ENCODE results near the gene CKMT2. TPM values are rescaled to one million over a fixed set of nuclear protein-coding genes. Genes with fewer than 3 reads are reported as not detected.

Gene CKMT2
- total RNA-seq, 1 experiment from 2014 or later: not detected

DNA sequence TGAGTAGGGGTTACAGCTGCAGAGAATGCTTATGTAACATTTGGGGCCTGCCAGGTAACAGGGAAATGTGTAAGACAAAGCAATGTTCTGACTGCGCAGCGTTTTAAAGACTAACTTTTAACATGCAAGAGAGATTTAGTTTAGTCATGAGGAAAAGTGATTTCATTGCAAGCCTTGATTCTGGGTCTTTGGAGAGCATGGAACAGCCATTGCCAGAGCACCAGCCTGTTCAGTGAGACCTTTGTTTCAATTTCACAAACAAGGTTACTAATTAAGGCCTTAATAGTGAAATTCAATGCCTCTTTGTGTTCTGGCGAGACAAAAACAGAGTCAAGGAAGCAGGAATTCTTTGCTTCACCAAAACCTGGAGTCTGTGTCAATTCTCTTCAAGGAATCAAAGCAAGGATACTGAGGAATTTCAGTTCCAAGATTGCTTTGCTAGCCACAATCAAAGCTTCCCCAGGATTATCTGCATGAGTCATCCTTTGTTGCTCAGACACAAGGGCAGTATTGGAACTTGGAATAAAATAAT is 14.4 kb downstream of the CKMT2 start:
- Histone ChIP-seq H3K36me3 (ENCODE audit: control insufficient read depth, insufficient read depth, low read length) (no peaks in the 10 kb centered on the region), H3K9me3 (ENCODE audit: control insufficient read depth, insufficient read depth, low read depth, low read length) (no peaks in the 10 kb centered on the region), H3K4me1 (ENCODE audit: control insufficient read depth, insufficient read depth, low read length) (no peaks in the 10 kb centered on the region), H3K4me3 (ENCODE audit: low read depth in 2 of 2, low read length in 2 of 2) (no peak overlapping the region), H3K27me3 (ENCODE audit: control insufficient read depth, insufficient read depth, low read length) (no peaks in the 10 kb centered on the region), H3K27ac (ENCODE audit: low read length) (no peak overlapping the region)
- no TSS peak for BruUV-seq (replicated peaks)
- TF ChIP-seq SIN3A (IDR thresholded peaks at IDR 0.05; ENCODE audit: borderline replicate concordance, insufficient read depth, low read depth, low read length): no peak
- no peak for TF ChIP-seq TCF7L2 (IDR thresholded peaks at IDR 0.05; ENCODE audit: low read depth, low read length)
- TF ChIP-seq, protein P1, sequence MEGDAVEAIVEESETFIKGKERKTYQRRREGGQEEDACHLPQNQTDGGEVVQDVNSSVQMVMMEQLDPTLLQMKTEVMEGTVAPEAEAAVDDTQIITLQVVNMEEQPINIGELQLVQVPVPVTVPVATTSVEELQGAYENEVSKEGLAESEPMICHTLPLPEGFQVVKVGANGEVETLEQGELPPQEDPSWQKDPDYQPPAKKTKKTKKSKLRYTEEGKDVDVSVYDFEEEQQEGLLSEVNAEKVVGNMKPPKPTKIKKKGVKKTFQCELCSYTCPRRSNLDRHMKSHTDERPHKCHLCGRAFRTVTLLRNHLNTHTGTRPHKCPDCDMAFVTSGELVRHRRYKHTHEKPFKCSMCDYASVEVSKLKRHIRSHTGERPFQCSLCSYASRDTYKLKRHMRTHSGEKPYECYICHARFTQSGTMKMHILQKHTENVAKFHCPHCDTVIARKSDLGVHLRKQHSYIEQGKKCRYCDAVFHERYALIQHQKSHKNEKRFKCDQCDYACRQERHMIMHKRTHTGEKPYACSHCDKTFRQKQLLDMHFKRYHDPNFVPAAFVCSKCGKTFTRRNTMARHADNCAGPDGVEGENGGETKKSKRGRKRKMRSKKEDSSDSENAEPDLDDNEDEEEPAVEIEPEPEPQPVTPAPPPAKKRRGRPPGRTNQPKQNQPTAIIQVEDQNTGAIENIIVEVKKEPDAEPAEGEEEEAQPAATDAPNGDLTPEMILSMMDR (IDR thresholded peaks at IDR 0.05): no peak
- no peak for ATAC-seq
- ChIA-PET POLR2A (interaction anchor here (0.6 kb wide), 1 partner anchor 22 kb away, joined by 5 read pairs; no protein-coding TSS in a partner anchor), CTCF (no interaction called here)
- no peak for DNase-seq (ENCODE audit: low read depth, low spot score)
- intact Hi-C loops (cut with micrococcal nuclease; ENCODE audit: unreplicated experiment) (loop anchor here (10.0 kb wide), 1 partner anchor 47 kb away; no protein-coding TSS in a partner anchor), in situ Hi-C loops (cut with HindIII; ENCODE audit: low pct_unique_long_range_greater_than_20kb, low sequenced_read_pairs) (no loop called here)

DNA sequence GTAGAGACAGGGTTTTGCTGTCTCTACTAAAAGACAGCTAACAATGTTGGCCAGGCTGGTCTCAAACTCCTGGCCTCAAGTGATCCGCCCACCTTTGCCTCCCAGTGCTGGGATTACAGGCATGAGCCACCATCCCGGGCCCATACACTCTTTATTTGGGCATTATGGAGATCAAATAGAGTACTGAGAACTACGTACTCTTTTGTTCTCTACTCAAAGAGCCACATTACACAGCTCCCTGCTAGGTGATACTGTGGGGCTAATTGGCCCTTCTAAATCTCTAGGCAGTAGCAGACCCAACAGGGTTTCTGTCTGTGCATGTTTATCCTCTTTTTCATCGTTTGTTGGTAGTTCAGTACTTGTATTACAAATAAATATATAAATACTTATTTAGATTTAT is 16.1 kb downstream of the CKMT2 start:
- Histone ChIP-seq H3K4me1 (ENCODE audit: control insufficient read depth, insufficient read depth, low read length) (no peaks in the 10 kb centered on the region), H3K27ac (ENCODE audit: low read length) (no peak overlapping the region), H3K4me3 (ENCODE audit: low read depth in 2 of 2, low read length in 2 of 2) (no peak overlapping the region), H3K36me3 (ENCODE audit: control insufficient read depth, insufficient read depth, low read length) (no peaks in the 10 kb centered on the region), H3K9me3 (ENCODE audit: control insufficient read depth, insufficient read depth, low read depth, low read length) (no peaks in the 10 kb centered on the region), H3K27me3 (ENCODE audit: control insufficient read depth, insufficient read depth, low read length) (no peaks in the 10 kb centered on the region)
- CTCF ChIA-PET: no interaction called here
- DNase-seq (ENCODE audit: low read depth, low spot score) (no peak), ATAC-seq (no peak)
- TF ChIP-seq TCF7L2 (IDR thresholded peaks at IDR 0.05; ENCODE audit: low read depth, low read length): no peak
- no peak for TF ChIP-seq SIN3A (IDR thresholded peaks at IDR 0.05; ENCODE audit: borderline replicate concordance, insufficient read depth, low read depth, low read length)
- TF ChIP-seq POLR2AphosphoS5 (IDR thresholded peaks at IDR 0.05; ENCODE audit: low read depth, low read length): no peak
- in situ Hi-C loops (cut with HindIII; ENCODE audit: low pct_unique_long_range_greater_than_20kb, low sequenced_read_pairs): no loop called here
- no TSS peak for BruUV-seq (replicated peaks)
- POLR2A ChIA-PET: no interaction called here
- intact Hi-C loops (cut with micrococcal nuclease; ENCODE audit: unreplicated experiment): loop anchor here (10.0 kb wide), 1 partner anchor 46 kb away; no protein-coding TSS in a partner anchor

DNA sequence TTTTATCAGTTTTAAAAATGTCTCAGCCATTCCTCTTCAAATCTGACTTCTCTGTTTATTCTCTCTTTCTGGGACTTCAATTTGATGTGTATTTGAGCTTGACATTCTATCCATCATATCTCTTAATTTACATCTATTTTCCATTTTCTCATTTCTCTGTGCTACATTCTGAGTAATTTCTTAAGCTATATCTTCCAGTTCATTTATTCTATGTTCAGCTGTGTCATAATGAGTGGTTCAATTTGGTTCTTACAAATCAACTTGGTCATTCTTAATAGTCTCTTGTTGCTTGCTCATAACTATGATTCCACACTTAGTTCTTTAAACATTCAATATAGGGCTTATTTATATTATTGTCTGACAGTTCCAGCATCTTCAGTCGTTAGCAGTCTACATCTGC is 16.9 kb downstream of the CKMT2 start:
- DNase-seq (ENCODE audit: low read depth, low spot score) (no peak), ATAC-seq (no peak)
- H3K36me3 ChIP-seq (ENCODE audit: control insufficient read depth, insufficient read depth, low read length): no peaks in the 10 kb centered on the region
- intact Hi-C loops (cut with micrococcal nuclease; ENCODE audit: unreplicated experiment): no loop called here
- H3K4me1 ChIP-seq (ENCODE audit: control insufficient read depth, insufficient read depth, low read length): no peaks in the 10 kb centered on the region
- in situ Hi-C loops (cut with HindIII; ENCODE audit: low pct_unique_long_range_greater_than_20kb, low sequenced_read_pairs): no loop called here
- H3K27ac ChIP-seq (ENCODE audit: low read length): no peak overlapping the region
- no TSS peak for BruUV-seq (replicated peaks)
- H3K9me3 ChIP-seq (ENCODE audit: control insufficient read depth, insufficient read depth, low read depth, low read length): no peaks in the 10 kb centered on the region
- CTCF ChIA-PET: no interaction called here
- POLR2A ChIA-PET: no interaction called here
- TF ChIP-seq TCF7L2 (IDR thresholded peaks at IDR 0.05; ENCODE audit: low read depth, low read length) (no peak), SIN3A (IDR thresholded peaks at IDR 0.05; ENCODE audit: borderline replicate concordance, insufficient read depth, low read depth, low read length) (no peak), POLR2AphosphoS5 (IDR thresholded peaks at IDR 0.05; ENCODE audit: low read depth, low read length) (no peak)
- TF ChIP-seq, protein P2, sequence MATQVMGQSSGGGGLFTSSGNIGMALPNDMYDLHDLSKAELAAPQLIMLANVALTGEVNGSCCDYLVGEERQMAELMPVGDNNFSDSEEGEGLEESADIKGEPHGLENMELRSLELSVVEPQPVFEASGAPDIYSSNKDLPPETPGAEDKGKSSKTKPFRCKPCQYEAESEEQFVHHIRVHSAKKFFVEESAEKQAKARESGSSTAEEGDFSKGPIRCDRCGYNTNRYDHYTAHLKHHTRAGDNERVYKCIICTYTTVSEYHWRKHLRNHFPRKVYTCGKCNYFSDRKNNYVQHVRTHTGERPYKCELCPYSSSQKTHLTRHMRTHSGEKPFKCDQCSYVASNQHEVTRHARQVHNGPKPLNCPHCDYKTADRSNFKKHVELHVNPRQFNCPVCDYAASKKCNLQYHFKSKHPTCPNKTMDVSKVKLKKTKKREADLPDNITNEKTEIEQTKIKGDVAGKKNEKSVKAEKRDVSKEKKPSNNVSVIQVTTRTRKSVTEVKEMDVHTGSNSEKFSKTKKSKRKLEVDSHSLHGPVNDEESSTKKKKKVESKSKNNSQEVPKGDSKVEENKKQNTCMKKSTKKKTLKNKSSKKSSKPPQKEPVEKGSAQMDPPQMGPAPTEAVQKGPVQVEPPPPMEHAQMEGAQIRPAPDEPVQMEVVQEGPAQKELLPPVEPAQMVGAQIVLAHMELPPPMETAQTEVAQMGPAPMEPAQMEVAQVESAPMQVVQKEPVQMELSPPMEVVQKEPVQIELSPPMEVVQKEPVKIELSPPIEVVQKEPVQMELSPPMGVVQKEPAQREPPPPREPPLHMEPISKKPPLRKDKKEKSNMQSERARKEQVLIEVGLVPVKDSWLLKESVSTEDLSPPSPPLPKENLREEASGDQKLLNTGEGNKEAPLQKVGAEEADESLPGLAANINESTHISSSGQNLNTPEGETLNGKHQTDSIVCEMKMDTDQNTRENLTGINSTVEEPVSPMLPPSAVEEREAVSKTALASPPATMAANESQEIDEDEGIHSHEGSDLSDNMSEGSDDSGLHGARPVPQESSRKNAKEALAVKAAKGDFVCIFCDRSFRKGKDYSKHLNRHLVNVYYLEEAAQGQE (IDR thresholded peaks at IDR 0.05; ENCODE audit: insufficient read depth in 1 of 2, low read depth in 2 of 2, low read length in 1 of 2): no peak
- TF ChIP-seq, protein P1 (IDR thresholded peaks at IDR 0.05): no peak
- no peaks in the 10 kb centered on the region for H3K27me3 ChIP-seq (ENCODE audit: control insufficient read depth, insufficient read depth, low read length)
- H3K4me3 ChIP-seq (ENCODE audit: low read depth in 2 of 2, low read length in 2 of 2): no peak overlapping the region
